Mesendoderm (in vitro differentiated cells): ENCODE measurements around the gene SBNO2.

Source experiments
- DNase-seq: peaks from one replicate; pipeline ENCODE4 v3.0.0; 2013
- H2AK5ac ChIP-seq: 2 replicates; pipeline ENCODE4 v1.6.1; 2013; ENCODE audit warnings: low read length, inconsistent platforms
- H2BK120ac ChIP-seq: 2 replicates; pipeline ENCODE4 v1.6.1; 2013; ENCODE audit warnings: low read depth, mild to moderate bottlenecking, low read length, moderate library complexity, mixed read lengths
- H2BK15ac ChIP-seq: replicated peaks from 2 replicates; pipeline ENCODE4 v1.6.1; 2013; ENCODE audit warnings: low read depth, mild to moderate bottlenecking, moderate library complexity
- H2BK5ac ChIP-seq: 2 replicates; pipeline ENCODE4 v1.6.1; 2013; ENCODE audit warnings: low read length, inconsistent platforms
- H3K18ac ChIP-seq: 2 replicates; pipeline ENCODE4 v1.6.1; 2013; ENCODE audit warnings: mild to moderate bottlenecking, low read length, mixed read lengths
- H3K23ac ChIP-seq: one replicate; pipeline ENCODE4 v1.6.1; 2013; ENCODE audit warnings: low read length
- H3K27ac ChIP-seq: 2 replicates; pipeline ENCODE4 v1.5.1; 2013; ENCODE audit warnings: low read depth, mild to moderate bottlenecking, inconsistent platforms, low read length, moderate library complexity
- H3K27me3 ChIP-seq: 2 replicates; pipeline ENCODE4 v1.6.1; 2013; ENCODE audit warnings: low read length, control low read depth, mild to moderate bottlenecking, inconsistent platforms; ENCODE audit not compliant: insufficient read depth, poor library complexity
- H3K36me3 ChIP-seq: 2 replicates; pipeline ENCODE4 v1.6.1; 2013; ENCODE audit warnings: low read length, inconsistent platforms; ENCODE audit not compliant: control insufficient read depth, insufficient read depth
- H3K4ac ChIP-seq: one replicate; pipeline ENCODE4 v1.6.1; 2013; ENCODE audit warnings: low read depth, mild to moderate bottlenecking, low read length, moderate library complexity
- H3K4me1 ChIP-seq: 2 replicates; pipeline ENCODE4 v1.6.1; 2013; ENCODE audit warnings: low read depth, low read length, inconsistent platforms; ENCODE audit not compliant: control insufficient read depth
- H3K4me2 ChIP-seq: 2 replicates; pipeline ENCODE4 v1.6.1; 2013; ENCODE audit warnings: low read length
- H3K4me3 ChIP-seq: 2 replicates; pipeline ENCODE4 v1.5.1; 2013; ENCODE audit warnings: mild to moderate bottlenecking, low read length
- H3K56ac ChIP-seq: one replicate; pipeline ENCODE4 v1.6.1; 2013; ENCODE audit warnings: low read length
- H3K79me1 ChIP-seq: 2 replicates; pipeline ENCODE4 v1.6.1; 2013; ENCODE audit warnings: low read length, inconsistent platforms
- H3K79me2 ChIP-seq: 2 replicates; pipeline ENCODE4 v1.6.1; 2013; ENCODE audit warnings: mild to moderate bottlenecking, low read length; ENCODE audit not compliant: control insufficient read depth, insufficient read depth
- H3K9ac ChIP-seq: 2 replicates; pipeline ENCODE4 v1.6.1; 2013; ENCODE audit warnings: low read length, inconsistent platforms
- H4K5ac ChIP-seq: one replicate; pipeline ENCODE4 v1.6.1; 2013; ENCODE audit warnings: low read length
- H4K8ac ChIP-seq: one replicate; pipeline ENCODE4 v1.6.1; 2013; ENCODE audit warnings: low read depth, mild to moderate bottlenecking, control low read depth, low read length, moderate library complexity
- WGBS: extraction: QIAGEN DNeasy Blood & Tissue Kit; methylation state at CpG from one replicate; pipeline ENCODE4 v1.1.7; 2013; ENCODE audit warnings: low lambda C conversion rate, missing lambda C conversion rate; ENCODE audit not compliant: insufficient coverage; ENCODE audit errors: extremely low coverage; 5-methylcytosine and 5-hydroxymethylcytosine counted together

SBNO2 gene

GRCh38 chr19:1125601-1126467, 48.2 kb downstream of the SBNO2 start:
- H2BK5ac ChIP-seq: no peak overlapping the region
- WGBS: no CpG with 5 or more reads among the region's 33 CpGs
- H4K5ac ChIP-seq: no peak overlapping the region
- no peak overlapping the region for H3K27ac ChIP-seq
- no peak overlapping the region for H3K4ac ChIP-seq
- H3K4me2 ChIP-seq: no peak overlapping the region
- no peaks in the 10 kb centered on the region for H3K79me2 ChIP-seq
- no peaks in the 10 kb centered on the region for H3K4me1 ChIP-seq
- H3K36me3 ChIP-seq: peaks cover 4% of the 10 kb centered on the region
- H3K27me3 ChIP-seq: no peaks in the 10 kb centered on the region
- no peak overlapping the region for H2AK5ac ChIP-seq
- H3K4me3 ChIP-seq: no peak overlapping the region
- no peaks in the 10 kb centered on the region for H3K79me1 ChIP-seq
- H3K9ac ChIP-seq: no peak overlapping the region
- no peak overlapping the region for H2BK120ac ChIP-seq
- H3K23ac ChIP-seq: no peak overlapping the region
- H3K18ac ChIP-seq: no peak overlapping the region
- no peak overlapping the region for H3K56ac ChIP-seq
- no peak overlapping the region for H2BK15ac ChIP-seq
- no peak for DNase-seq
- H4K8ac ChIP-seq: no peak overlapping the region

DNA sequence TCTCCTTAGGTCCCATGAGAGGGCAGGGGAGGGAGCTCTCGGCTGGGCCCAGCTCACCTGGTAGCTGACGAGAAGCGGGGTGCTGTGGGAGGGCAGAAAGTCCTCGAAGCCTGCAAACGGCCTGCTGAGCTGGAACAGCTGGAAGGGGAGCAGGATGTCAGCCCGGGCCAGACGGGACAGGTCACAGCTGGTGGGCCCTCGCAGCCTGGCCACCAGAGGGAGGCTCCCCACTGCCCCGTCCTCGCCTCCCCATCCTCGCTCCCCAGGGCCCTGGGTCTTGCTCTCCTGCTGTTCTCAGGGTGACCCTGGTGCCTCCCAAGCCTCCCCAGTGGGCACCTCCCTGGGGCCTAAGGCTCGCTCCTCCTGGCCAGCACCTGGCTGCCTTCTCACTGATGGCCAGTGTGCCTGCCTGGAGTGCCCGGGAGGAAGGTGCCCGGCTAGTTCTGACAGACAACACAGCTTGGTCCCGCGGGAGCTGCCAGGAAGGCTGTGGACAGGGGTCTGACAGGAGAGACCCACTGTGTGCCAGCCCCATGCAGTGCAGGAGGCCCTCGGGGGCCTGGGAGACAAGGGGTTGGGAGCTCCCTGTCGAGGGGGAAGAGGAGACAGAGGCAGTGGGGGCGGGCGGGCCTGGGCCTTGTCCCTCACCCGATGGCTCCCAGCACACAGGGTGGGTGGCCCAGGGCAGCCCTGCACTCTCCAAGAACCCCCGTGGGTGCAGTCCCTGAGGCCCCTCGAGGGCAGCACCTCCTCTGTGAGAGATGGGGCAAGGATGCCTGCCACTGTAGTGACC, 50.0 kb downstream of the SBNO2 start:
- no peak overlapping the region for H3K9ac ChIP-seq

GRCh38 chr19:1123381-1123780, 50.7 kb downstream of the SBNO2 start:
- Histone ChIP-seq H3K79me1 (no peaks in the 10 kb centered on the region), H3K23ac (no peak overlapping the region), H3K4me3 (no peak overlapping the region), H3K9ac (no peak overlapping the region), H4K8ac (no peak overlapping the region), H3K27ac (no peak overlapping the region), H3K4me1 (no peaks in the 10 kb centered on the region), H3K4ac (no peak overlapping the region), H2BK15ac (no peak overlapping the region), H3K56ac (no peak overlapping the region), H3K36me3 (peaks cover 6% of the 10 kb centered on the region), H3K4me2 (no peak overlapping the region), H2BK120ac (no peak overlapping the region), H2AK5ac (no peak overlapping the region), H2BK5ac (no peak overlapping the region), H3K79me2 (no peaks in the 10 kb centered on the region), H3K27me3 (no peaks in the 10 kb centered on the region), H4K5ac (no peak overlapping the region), H3K18ac (no peak overlapping the region)
- no peak for DNase-seq
- no CpG with 5 or more reads among the region's 20 CpGs for WGBS

More for the DNA sequence above, 50.0 kb downstream of the SBNO2 start:
- Histone ChIP-seq H3K56ac (no peak overlapping the region), H3K79me2 (no peaks in the 10 kb centered on the region), H3K4me3 (no peak overlapping the region), H2BK15ac (no peak overlapping the region), H3K18ac (no peak overlapping the region), H3K79me1 (no peaks in the 10 kb centered on the region), H2BK5ac (no peak overlapping the region), H2AK5ac (no peak overlapping the region), H4K5ac (no peak overlapping the region), H4K8ac (no peak overlapping the region), H3K4ac (no peak overlapping the region), H3K36me3 (peaks cover 5% of the 10 kb centered on the region), H3K4me1 (no peaks in the 10 kb centered on the region), H3K27me3 (no peaks in the 10 kb centered on the region), H3K4me2 (no peak overlapping the region), H3K23ac (no peak overlapping the region), H3K27ac (no peak overlapping the region), H2BK120ac (no peak overlapping the region)
- DNase-seq: no peak
- WGBS: no CpG with 5 or more reads among the region's 23 CpGs

DNA sequence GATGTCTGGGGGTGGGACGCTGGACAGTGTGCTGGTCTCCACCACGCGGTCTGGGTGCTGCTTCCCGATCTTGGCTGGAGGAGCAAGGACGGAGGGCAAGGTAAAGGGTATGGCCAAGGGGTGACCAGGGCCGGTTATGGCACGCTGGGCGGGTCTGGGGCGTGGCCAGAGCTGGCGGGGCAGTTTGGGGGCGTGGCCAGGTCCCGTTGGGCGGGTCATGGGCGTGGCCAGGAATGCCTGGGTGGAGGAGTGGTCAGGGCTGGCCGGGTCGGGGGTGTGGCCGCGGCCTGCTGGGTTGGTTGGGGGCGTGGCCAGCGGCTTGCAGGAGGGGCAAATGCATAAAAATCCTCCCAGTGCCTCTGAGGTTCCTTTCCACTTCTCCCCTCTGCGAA, 51.1 kb downstream of the SBNO2 start:
- Histone ChIP-seq H3K79me1 (no peaks in the 10 kb centered on the region), H3K4ac (no peak overlapping the region), H4K8ac (no peak overlapping the region), H3K27me3 (no peaks in the 10 kb centered on the region), H2BK5ac (no peak overlapping the region), H3K4me2 (no peak overlapping the region), H3K9ac (no peak overlapping the region), H3K27ac (no peak overlapping the region), H2BK120ac (no peak overlapping the region), H3K79me2 (no peaks in the 10 kb centered on the region), H2AK5ac (no peak overlapping the region), H3K4me3 (no peak overlapping the region), H4K5ac (no peak overlapping the region), H2BK15ac (no peak overlapping the region), H3K18ac (no peak overlapping the region), H3K56ac (no peak overlapping the region), H3K4me1 (no peaks in the 10 kb centered on the region), H3K23ac (no peak overlapping the region), H3K36me3 (peaks cover 6% of the 10 kb centered on the region)
- no CpG with 5 or more reads among the region's 21 CpGs for WGBS
- DNase-seq: peak; percentile 85

DNA sequence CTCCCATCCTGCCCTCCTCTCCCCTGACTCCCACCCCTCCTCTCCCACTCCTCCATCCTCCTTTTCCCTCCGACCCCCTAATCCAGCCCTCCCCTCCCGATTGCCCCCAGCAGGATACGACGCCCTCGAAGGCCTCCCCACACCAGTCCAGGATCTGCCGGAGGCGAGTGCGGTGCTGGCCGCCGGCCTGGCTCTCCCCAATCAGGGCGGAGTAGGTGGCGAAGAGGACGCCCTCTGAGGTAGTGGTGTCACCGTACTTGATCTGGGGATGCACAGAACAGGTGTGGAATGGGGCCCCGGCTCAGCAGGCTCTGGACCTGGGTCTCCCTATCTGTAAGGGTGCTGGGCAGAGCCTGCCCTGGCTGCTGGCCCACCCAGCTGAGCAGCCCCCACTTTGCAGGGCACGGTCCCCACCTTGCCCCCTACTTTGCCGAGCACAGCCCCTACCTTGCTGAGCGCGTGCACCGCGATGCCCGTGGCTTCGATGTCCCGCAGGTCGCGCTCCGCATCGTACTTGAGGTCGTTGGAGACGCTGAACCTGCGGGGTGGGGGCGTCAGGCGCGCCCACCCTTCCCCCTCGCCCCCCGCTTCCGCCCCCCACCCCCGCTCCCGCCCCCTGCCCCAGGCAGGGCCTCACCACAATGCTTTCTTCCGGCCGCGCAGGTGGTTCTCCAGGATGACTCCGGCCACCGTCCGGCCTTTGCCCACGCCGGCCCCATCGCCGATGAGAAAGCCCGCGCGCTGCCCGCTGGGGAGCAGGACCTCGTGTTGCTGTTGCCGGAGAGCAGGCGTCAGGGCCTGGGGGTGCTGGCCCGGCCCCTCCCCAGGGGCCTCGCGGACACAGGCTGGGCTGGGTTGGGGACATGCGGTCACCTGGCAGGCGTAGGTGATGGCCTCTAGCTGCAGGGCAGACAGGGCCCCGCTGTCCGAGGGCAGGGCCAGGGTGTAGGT, 51.8 kb downstream of the SBNO2 start:
- no peak overlapping the region for H2BK5ac ChIP-seq
- no peak overlapping the region for H3K18ac ChIP-seq

More for the DNA sequence above, 51.8 kb downstream of the SBNO2 start:
- Histone ChIP-seq H3K4me1 (no peaks in the 10 kb centered on the region), H2BK120ac (no peak overlapping the region), H3K4me2 (no peak overlapping the region), H2BK15ac (no peak overlapping the region), H3K27me3 (no peaks in the 10 kb centered on the region), H3K36me3 (peaks cover 6% of the 10 kb centered on the region), H3K56ac (no peak overlapping the region), H2AK5ac (no peak overlapping the region), H4K5ac (no peak overlapping the region), H3K9ac (no peak overlapping the region), H4K8ac (no peak overlapping the region), H3K79me2 (no peaks in the 10 kb centered on the region), H3K79me1 (no peaks in the 10 kb centered on the region), H3K23ac (no peak overlapping the region), H3K4me3 (no peak overlapping the region), H3K4ac (no peak overlapping the region), H3K27ac (no peak overlapping the region)
- no CpG with 5 or more reads among the region's 63 CpGs for WGBS
- DNase-seq: no peak
